ENCODE measurements around the gene ASL. TPM values are rescaled to one million over a fixed set of nuclear protein-coding genes. Genes with fewer than 3 reads are reported as not detected.

The ASL gene
- total RNA-seq, 2 donors from 2014 or later, result 43.2 to 54.7 TPM

DNA sequence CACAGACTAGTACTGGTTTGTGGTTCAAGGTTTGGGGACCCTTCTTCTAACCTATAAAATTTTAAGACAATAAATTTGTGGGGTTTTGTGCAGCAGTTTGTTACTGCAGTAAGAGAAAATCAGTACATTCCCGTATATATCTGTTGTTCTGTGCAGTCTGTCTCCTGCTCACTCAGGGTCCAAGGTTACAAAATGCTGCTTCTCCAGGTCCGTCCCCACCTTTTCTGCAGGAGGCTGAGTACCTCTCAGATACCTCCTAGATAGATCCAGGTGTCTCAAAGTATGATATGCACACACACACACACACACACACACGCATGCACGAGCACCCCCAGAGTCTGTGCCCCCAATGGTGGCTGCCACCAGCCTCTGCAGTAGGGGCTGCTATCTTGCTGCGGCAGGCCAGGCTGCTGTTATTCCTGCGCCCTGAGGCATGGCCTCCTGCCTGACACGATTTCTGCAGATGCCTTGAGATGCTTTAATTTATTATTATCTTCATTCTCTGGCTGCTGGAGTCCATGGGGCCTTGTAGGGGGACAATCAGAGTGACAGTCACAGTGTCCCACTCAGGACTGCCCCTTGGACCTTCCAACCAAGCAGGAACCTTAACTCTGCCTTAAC lies 25.2 kb upstream of the ASL start:
- ATAC-seq (ENCODE audit: insufficient number of reproducible peaks, low FRiP score, low read depth), result no peak
- no peaks in the 10 kb centered on the region for H3K27me3 ChIP-seq (replicated peaks; ENCODE audit: insufficient read depth)

DNA sequence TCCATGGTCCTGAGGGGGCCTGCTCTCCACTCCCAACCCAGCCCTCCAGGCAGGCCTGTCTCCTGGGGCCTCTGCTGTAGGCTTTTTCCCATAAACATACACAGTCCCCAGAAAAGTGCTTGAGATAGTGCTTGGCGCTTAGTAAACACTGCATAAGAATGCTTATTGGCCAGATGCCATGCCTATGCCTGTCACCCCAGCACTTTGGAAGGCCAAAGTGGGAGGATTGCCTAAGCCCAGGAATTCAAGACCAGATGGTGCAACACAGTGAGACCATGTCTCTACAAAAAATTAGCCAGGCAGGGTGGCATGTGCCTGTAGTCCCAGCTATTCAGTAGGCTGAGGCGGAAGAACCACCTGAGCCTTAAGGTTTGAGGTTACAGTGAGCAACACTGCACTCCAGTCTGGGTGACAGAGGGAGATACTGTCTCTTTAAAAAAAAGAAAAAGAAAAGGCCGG lies 24.6 kb upstream of the ASL start:
- no peaks in the 10 kb centered on the region for H3K4me1 ChIP-seq (ENCODE audit: control insufficient read depth in 1 of 2, low read depth in 2 of 2)
- H3K27me3 ChIP-seq (replicated peaks; ENCODE audit: insufficient read depth), result no peaks in the 10 kb centered on the region
- no peaks in the 10 kb centered on the region for H3K36me3 ChIP-seq
- TF ChIP-seq, protein P1, sequence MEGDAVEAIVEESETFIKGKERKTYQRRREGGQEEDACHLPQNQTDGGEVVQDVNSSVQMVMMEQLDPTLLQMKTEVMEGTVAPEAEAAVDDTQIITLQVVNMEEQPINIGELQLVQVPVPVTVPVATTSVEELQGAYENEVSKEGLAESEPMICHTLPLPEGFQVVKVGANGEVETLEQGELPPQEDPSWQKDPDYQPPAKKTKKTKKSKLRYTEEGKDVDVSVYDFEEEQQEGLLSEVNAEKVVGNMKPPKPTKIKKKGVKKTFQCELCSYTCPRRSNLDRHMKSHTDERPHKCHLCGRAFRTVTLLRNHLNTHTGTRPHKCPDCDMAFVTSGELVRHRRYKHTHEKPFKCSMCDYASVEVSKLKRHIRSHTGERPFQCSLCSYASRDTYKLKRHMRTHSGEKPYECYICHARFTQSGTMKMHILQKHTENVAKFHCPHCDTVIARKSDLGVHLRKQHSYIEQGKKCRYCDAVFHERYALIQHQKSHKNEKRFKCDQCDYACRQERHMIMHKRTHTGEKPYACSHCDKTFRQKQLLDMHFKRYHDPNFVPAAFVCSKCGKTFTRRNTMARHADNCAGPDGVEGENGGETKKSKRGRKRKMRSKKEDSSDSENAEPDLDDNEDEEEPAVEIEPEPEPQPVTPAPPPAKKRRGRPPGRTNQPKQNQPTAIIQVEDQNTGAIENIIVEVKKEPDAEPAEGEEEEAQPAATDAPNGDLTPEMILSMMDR (IDR thresholded peaks at IDR 0.05), result no peak
- H3K9me3 ChIP-seq, result no peaks in the 10 kb centered on the region
- no peak for DNase-seq (ENCODE audit: low spot score)
- H3K4me3 ChIP-seq, result no peak overlapping the region
- no peak for ATAC-seq (ENCODE audit: insufficient number of reproducible peaks, low FRiP score, low read depth)
- no peak overlapping the region for H3K27ac ChIP-seq

More for the DNA sequence above, 25.2 kb upstream of the ASL start:
- TF ChIP-seq, protein P1 (IDR thresholded peaks at IDR 0.05), result no peak
- Histone ChIP-seq H3K27ac (no peak overlapping the region), H3K36me3 (no peaks in the 10 kb centered on the region), H3K4me3 (no peak overlapping the region), H3K4me1 (ENCODE audit: control insufficient read depth in 1 of 2, low read depth in 2 of 2) (no peaks in the 10 kb centered on the region), H3K9me3 (no peaks in the 10 kb centered on the region)
- no peak for DNase-seq (ENCODE audit: low spot score)

DNA sequence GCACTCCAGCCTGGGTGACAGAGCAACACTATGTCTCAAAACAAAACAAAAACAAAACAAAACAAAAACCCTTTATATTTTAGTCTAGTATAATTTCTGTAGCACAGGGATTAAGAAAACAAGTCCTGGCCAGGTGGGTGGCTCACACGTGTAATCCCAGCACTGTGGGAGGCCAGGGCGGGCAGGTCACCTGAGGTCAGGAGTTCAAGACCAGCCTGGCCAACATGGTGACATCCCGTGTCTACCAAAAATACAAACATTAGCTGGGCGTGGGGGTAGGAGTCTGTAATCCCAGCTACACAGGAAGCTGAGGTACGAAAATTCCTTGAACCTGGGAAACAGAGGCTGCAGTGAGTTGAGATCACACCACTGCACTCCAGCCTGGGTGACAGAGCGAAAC lies 23.2 kb upstream of the ASL start:
- DNase-seq (ENCODE audit: low spot score) (no peak), ATAC-seq (ENCODE audit: insufficient number of reproducible peaks, low FRiP score, low read depth) (no peak)
- no peaks in the 10 kb centered on the region for H3K36me3 ChIP-seq
- H3K4me1 ChIP-seq (ENCODE audit: control insufficient read depth in 1 of 2, low read depth in 2 of 2), result no peaks in the 10 kb centered on the region
- H3K27ac ChIP-seq, result no peak overlapping the region
- no peaks in the 10 kb centered on the region for H3K27me3 ChIP-seq (replicated peaks; ENCODE audit: insufficient read depth)
- no peaks in the 10 kb centered on the region for H3K9me3 ChIP-seq
- no peak overlapping the region for H3K4me3 ChIP-seq
- TF ChIP-seq, protein P1 (IDR thresholded peaks at IDR 0.05), result no peak

DNA sequence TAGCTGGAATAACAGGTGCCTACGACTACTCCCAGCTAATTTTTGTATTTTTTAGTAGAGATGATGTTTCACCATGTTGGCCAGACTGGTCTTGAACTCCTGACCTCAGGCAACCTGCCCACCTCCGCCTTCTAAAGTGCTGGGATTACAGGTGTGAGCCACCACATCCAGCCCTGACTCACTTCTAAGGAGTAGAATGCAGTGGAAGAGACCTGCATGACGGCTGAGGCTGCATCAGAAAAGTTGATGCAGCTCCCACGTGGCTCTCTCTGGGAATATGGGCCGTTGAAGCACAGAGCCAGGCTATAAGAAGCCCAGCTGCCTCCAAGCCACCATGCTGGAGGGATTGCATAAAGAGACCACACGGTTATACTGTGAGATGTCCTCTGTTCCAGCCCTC lies 21.6 kb upstream of the ASL start:
- TF ChIP-seq, protein P1 (IDR thresholded peaks at IDR 0.05), result no peak
- ATAC-seq (ENCODE audit: insufficient number of reproducible peaks, low FRiP score, low read depth), result no peak

DNA sequence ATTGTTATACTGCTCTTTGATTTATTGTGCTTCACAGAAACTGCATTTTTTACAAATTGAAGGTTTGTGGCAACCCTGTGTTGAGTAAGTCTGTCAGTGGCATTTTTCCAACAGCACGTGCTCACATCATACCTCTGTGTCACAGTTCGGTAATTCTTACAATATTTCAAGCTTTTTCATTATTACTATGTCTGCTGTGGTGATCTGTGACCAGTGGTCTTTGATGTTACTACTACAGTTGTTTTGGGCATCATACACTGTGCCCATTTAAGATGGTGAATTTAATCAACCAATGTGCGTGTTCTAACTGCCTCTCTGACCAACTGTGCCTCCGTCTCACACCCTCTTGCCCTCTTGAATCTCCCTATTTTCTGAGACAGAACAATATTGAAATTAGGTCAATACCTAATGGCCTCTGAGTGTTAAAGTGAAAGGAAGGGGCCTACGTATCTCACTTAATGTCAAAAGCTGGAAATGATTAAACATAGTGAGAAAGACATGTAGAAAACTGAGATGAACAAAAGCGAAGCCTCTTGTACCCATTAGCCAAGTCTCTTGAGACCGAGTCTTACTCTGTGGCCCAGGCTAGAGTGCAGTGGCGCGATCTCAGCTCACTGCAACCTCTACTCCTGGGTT lies 20.2 kb upstream of the ASL start:
- H3K4me1 ChIP-seq (ENCODE audit: control insufficient read depth in 1 of 2, low read depth in 2 of 2), result no peaks in the 10 kb centered on the region
- ATAC-seq (ENCODE audit: insufficient number of reproducible peaks, low FRiP score, low read depth) (no peak), DNase-seq (ENCODE audit: low spot score) (no peak)
- H3K27ac ChIP-seq, result no peak overlapping the region
- H3K4me3 ChIP-seq, result no peak overlapping the region
- no peaks in the 10 kb centered on the region for H3K36me3 ChIP-seq
- H3K9me3 ChIP-seq, result no peaks in the 10 kb centered on the region
- TF ChIP-seq, protein P1 (IDR thresholded peaks at IDR 0.05), result no peak
- H3K27me3 ChIP-seq (replicated peaks; ENCODE audit: insufficient read depth), result no peaks in the 10 kb centered on the region

More for the DNA sequence above, 21.6 kb upstream of the ASL start:
- no peak for DNase-seq (ENCODE audit: low spot score)
- Histone ChIP-seq H3K27ac (no peak overlapping the region), H3K9me3 (no peaks in the 10 kb centered on the region), H3K4me3 (no peak overlapping the region), H3K36me3 (no peaks in the 10 kb centered on the region), H3K27me3 (replicated peaks; ENCODE audit: insufficient read depth) (no peaks in the 10 kb centered on the region), H3K4me1 (ENCODE audit: control insufficient read depth in 1 of 2, low read depth in 2 of 2) (no peaks in the 10 kb centered on the region)
